GM10266 (cell line): Measurements from ENCODE around the gene RINL.

Source experiments
- DNase-seq: peaks from one replicate; pipeline ENCODE4 v3.0.0; 2012; ENCODE audit errors: extremely low spot score
- TF ChIP-seq, protein P1 (sequence below): IDR thresholded peaks from 2 replicates; pipeline ENCODE4 v1.5.1; 2012; ENCODE audit warnings: mild to moderate bottlenecking, low read depth; ENCODE audit not compliant: control insufficient read depth, insufficient read depth; ENCODE audit errors: missing control alignments

Gene RINL

GRCh38 chr19:38838986-38839761 lies 38.9 kb downstream of the RINL start:
- DNase-seq: no peak
- TF ChIP-seq, protein P1, sequence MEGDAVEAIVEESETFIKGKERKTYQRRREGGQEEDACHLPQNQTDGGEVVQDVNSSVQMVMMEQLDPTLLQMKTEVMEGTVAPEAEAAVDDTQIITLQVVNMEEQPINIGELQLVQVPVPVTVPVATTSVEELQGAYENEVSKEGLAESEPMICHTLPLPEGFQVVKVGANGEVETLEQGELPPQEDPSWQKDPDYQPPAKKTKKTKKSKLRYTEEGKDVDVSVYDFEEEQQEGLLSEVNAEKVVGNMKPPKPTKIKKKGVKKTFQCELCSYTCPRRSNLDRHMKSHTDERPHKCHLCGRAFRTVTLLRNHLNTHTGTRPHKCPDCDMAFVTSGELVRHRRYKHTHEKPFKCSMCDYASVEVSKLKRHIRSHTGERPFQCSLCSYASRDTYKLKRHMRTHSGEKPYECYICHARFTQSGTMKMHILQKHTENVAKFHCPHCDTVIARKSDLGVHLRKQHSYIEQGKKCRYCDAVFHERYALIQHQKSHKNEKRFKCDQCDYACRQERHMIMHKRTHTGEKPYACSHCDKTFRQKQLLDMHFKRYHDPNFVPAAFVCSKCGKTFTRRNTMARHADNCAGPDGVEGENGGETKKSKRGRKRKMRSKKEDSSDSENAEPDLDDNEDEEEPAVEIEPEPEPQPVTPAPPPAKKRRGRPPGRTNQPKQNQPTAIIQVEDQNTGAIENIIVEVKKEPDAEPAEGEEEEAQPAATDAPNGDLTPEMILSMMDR: no peak

DNA sequence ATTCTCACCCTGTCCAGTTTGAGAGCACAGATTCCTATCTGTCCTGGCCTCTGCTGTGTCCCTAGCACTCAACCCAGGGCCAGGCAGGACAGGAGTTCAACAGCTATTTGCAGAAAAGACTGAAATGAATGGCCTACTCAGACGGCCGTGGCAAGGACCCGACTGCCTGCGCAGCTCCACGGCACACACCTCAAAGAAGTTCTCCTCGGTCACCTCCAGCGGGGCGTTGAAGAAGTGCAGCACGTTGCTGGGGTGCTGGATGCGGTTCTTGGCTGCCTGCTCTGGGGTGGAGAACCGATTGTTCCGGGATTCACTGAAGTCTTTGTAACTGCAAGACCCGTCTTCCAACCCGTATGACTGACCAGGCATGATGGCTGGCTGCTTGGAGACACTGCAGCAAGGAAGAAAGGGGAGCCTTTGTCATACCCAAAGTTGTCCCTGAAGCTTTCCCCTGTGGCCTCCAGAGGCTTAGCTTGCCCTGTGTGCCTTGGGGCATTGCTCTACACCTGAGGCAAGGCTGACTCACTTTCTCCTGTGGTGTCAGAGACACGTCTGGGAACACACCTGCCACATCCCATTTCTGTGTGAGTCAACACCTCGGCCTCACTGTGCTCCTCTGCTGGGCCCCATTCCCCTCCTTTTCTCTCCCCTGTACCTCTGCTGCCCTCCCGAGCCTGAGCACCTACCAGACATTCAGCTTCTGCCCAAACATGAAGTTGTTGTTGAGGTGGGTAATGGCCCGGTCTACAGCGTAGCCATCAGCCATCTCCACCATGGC lies 39.7 kb downstream of the RINL start:
- no peak for DNase-seq
- TF ChIP-seq, protein P1: no peak

DNA sequence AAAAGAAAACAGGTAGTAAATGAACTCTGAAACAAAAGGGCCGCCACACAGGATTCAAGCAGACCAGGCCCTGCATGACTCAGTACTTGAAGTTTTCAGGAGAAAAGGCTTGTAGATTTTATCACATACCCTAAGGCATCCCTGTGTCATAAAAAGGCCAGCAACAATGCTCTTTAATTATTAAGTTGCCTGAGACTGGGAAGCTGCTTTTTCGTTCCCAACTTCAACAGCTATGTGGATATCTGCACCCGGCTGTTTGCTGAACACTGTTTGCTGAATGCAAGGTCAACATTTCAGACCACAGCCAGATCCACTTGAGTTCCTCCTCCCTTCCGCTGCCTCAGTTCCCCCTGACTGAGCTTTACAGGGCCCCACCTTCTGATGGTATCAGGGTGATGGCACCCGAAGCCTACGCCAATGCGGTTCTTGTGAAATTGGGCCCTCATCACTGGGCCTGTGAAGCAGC lies 40.4 kb downstream of the RINL start:
- TF ChIP-seq, protein P1: no peak
- no peak for DNase-seq

GRCh38 chr19:38836983-38837626 lies 41.0 kb downstream of the RINL start:
- TF ChIP-seq, protein P1: no peak
- no peak for DNase-seq

GRCh38 chr19:38836159-38836982 lies 41.7 kb downstream of the RINL start:
- no peak for DNase-seq
- TF ChIP-seq, protein P1: no peak

- DNase-seq: no peak
- TF ChIP-seq, protein P1: no peak
Observed at GRCh38 chr19:38834590-38834989, 43.5 kb downstream of the RINL start.
